PC-9 (cell line): Measurements from ENCODE around the gene HBB. TPM values are rescaled to one million over a fixed set of nuclear protein-coding genes. Genes with fewer than 3 reads are reported as not detected.

Experiments used
- BruUV-seq: library from RNA; stranded (reverse); fragments of 400-500 nt; replicated peaks from 2 replicates; lab custom pipeline; 2021; lab: Mats Ljungman, UMichigan
- CTCF ChIA-PET: fragments of 300-600 bp; sonication (Branson Sonifier 250); formaldehyde crosslinking; loops from one replicate; lab custom pipeline; 2022; ENCODE audit warnings: antibody characterized with exemption; lab: Charles Lee
- POLR2A ChIA-PET: fragments of 300-600 bp; sonication (Branson Sonifier 250); formaldehyde crosslinking; loops from one replicate; lab custom pipeline; 2022; ENCODE audit warnings: antibody characterized with exemption; ENCODE audit not compliant: unreplicated experiment; lab: Charles Lee
- DNase-seq, 2 experiments: peaks; one replicate each; pipeline versions ENCODE4 v3.0.0 to v3.0.0-alpha.2; 2015 to 2022; ENCODE audit warnings: mixed read lengths in 1 of 2
- H2AFZ ChIP-seq: fragments of 200-600 bp; sonication (generic); 2 replicates; pipeline ENCODE4 v1.8.1; 2017; ENCODE audit warnings: antibody characterized with exemption
- H3F3A ChIP-seq: fragments of 200-600 bp; sonication (generic); 2 replicates; pipeline ENCODE4 v1.8.1; 2017; ENCODE audit warnings: antibody characterized with exemption, mild to moderate bottlenecking, low read depth; ENCODE audit not compliant: insufficient read depth
- H3K27ac ChIP-seq: fragments of 200-600 bp; sonication (generic); 2 replicates; pipeline ENCODE4 v1.6.1; 2016; ENCODE audit warnings: mixed run types
- H3K27me3 ChIP-seq: fragments of 200-600 bp; sonication (generic); 2 replicates; pipeline ENCODE4 v1.6.1; 2016; ENCODE audit warnings: low read depth, mixed run types; ENCODE audit not compliant: insufficient read depth
- H3K36me3 ChIP-seq: fragments of 200-600 bp; sonication (generic); 2 replicates; pipeline ENCODE4 v1.6.1; 2016; ENCODE audit warnings: low read depth, mixed run types
- H3K4me1 ChIP-seq: fragments of 200-600 bp; sonication (generic); replicated peaks from 2 replicates; pipeline ENCODE4 v1.6.1; 2016; ENCODE audit warnings: mixed run types; ENCODE audit not compliant: insufficient read depth
- H3K4me2 ChIP-seq: fragments of 200-600 bp; sonication (generic); 2 replicates; pipeline ENCODE4 v1.6.1; 2017; ENCODE audit warnings: mixed run types
- H3K4me3 ChIP-seq: fragments of 200-600 bp; sonication (generic); 2 replicates; pipeline ENCODE4 v1.6.1; 2016; ENCODE audit warnings: mixed run types
- H3K79me2 ChIP-seq: fragments of 200-600 bp; sonication (generic); 2 replicates; pipeline ENCODE4 v1.6.1; 2017; ENCODE audit warnings: low read depth, mixed run types
- H3K9me2 ChIP-seq: fragments of 200-600 bp; sonication (generic); 2 replicates; pipeline ENCODE4 v1.8.1; 2017; ENCODE audit warnings: mild to moderate bottlenecking; ENCODE audit not compliant: insufficient read depth
- H3K9me3 ChIP-seq: fragments of 200-600 bp; sonication (generic); 2 replicates; pipeline ENCODE4 v1.8.1; 2016; ENCODE audit warnings: low read depth; ENCODE audit not compliant: insufficient read depth
- H4K20me1 ChIP-seq: fragments of 200-600 bp; sonication (generic); 2 replicates; pipeline ENCODE4 v1.8.1; 2017; ENCODE audit not compliant: insufficient read depth
- CTCF ChIP-seq: fragments of 200-600 bp; sonication (generic); conservative IDR thresholded peaks from 2 replicates; pipeline ENCODE4 v1.6.1; 2017; ENCODE audit warnings: mixed run types, antibody characterized with exemption, mild to moderate bottlenecking, moderate library complexity
- EZH2 ChIP-seq: fragments of 200-600 bp; sonication (generic); IDR thresholded peaks from 2 replicates; pipeline ENCODE4 v1.8.0; 2017; ENCODE audit warnings: antibody characterized with exemption, low read depth
- intact Hi-C: fragments of 100-400 bp; cut with micrococcal nuclease; formaldehyde crosslinking; loops from one replicate; pipeline ENCODE4 v1.10.0; 2022; ENCODE audit not compliant: unreplicated experiment
- total RNA-seq: library from RNA; stranded (reverse); gene quantifications from 2 replicates; pipeline ENCODE4 v1.2.3, GENCODE V29; 2021

Gene HBB
- total RNA-seq, 1 experiment from 2014 or later, result not detected

DNA sequence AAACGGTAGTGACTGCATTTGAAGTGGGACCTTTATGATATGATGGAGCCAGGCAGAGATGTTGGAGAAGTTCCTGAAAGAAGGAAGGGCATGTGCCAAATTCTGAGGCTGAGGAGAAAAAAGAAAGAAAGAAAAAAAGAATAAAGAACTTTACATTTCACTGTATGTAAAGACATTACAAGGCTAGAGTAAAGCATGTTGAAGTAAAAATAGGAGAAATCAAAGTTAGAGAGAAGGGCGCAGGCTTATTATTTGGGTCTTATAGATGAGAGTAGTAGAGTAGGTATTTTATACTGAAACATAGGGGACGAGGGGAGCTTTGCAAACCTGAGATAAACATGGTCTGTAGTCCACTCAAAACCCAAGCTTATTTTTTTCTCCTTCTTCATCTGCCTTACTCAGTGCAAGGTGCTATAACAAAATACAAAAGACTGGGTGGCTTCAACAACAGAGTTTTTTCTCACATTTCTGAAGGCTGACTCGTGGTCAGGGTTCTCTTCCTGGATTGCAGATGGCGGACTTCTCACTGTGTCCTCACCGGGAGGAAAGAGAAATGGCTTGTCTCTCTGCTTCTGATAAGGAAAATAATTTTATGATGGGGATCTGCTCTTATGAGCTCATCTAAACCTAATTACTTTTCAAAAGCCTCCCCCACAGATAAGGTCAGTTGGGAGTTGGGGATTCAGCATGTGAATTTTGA is 20.1 kb upstream of the HBB start:
- TF ChIP-seq CTCF (no peak), EZH2 (no peak)
- Histone ChIP-seq H3K27ac (no peak overlapping the region), H3F3A (no peaks in the 10 kb centered on the region), H3K27me3 (0 out of 2 replicates have a peak, but pooled peaks cover 2% of the 10 kb centered on the region), H3K9me3 (no peaks in the 10 kb centered on the region), H3K9me2 (no peaks in the 10 kb centered on the region), H3K79me2 (no peaks in the 10 kb centered on the region), H2AFZ (no peak overlapping the region), H3K4me2 (no peak overlapping the region), H3K4me3 (no peak overlapping the region), H3K36me3 (no peaks in the 10 kb centered on the region), H3K4me1 (no peaks in the 10 kb centered on the region), H4K20me1 (no peaks in the 10 kb centered on the region)
- POLR2A ChIA-PET, result no interaction called here
- no peak for DNase-seq
- CTCF ChIA-PET, result no interaction called here
- BruUV-seq, result no TSS peak
- intact Hi-C loops, result no loop called here

- BruUV-seq, result no TSS peak
- no peak for DNase-seq
- no peak overlapping the region for H3K27ac ChIP-seq
- H2AFZ ChIP-seq, result no peak overlapping the region
- H3F3A ChIP-seq, result no peaks in the 10 kb centered on the region
- no peak overlapping the region for H3K4me3 ChIP-seq
- no peaks in the 10 kb centered on the region for H4K20me1 ChIP-seq
- H3K36me3 ChIP-seq, result no peaks in the 10 kb centered on the region
- no peaks in the 10 kb centered on the region for H3K27me3 ChIP-seq
- intact Hi-C loops, result no loop called here
- no peak for TF ChIP-seq CTCF
- TF ChIP-seq EZH2, result no peak
- H3K4me2 ChIP-seq, result no peak overlapping the region
- no peaks in the 10 kb centered on the region for H3K9me2 ChIP-seq
- no peaks in the 10 kb centered on the region for H3K4me1 ChIP-seq
- POLR2A ChIA-PET, result no interaction called here
- CTCF ChIA-PET, result no interaction called here
- no peaks in the 10 kb centered on the region for H3K79me2 ChIP-seq
- H3K9me3 ChIP-seq, result no peaks in the 10 kb centered on the region
Observed at GRCh38 chr11:5245155-5245554, 18.3 kb upstream of the HBB start.

- no TSS peak for BruUV-seq
- Histone ChIP-seq H3K9me3 (no peaks in the 10 kb centered on the region), H3F3A (no peaks in the 10 kb centered on the region), H3K27ac (no peak overlapping the region), H2AFZ (no peak overlapping the region), H3K4me3 (no peak overlapping the region), H3K4me1 (no peaks in the 10 kb centered on the region), H4K20me1 (no peaks in the 10 kb centered on the region), H3K79me2 (no peaks in the 10 kb centered on the region), H3K27me3 (no peaks in the 10 kb centered on the region), H3K9me2 (no peaks in the 10 kb centered on the region), H3K36me3 (no peaks in the 10 kb centered on the region), H3K4me2 (no peak overlapping the region)
- ChIA-PET POLR2A (no interaction called here), CTCF (no interaction called here)
- DNase-seq, result no peak
- TF ChIP-seq CTCF (no peak), EZH2 (no peak)
- intact Hi-C loops, result no loop called here
Observed at GRCh38 chr11:5243816-5244180, 16.9 kb upstream of the HBB start.
